Epithelial cell of proximal tubule (primary cell): ENCODE results near the gene DLGAP3. TPM values are rescaled to one million over a fixed set of nuclear protein-coding genes. Genes with fewer than 3 reads are reported as not detected.
"Not testable (repeated sequence)": the region's sequence is repeated elsewhere in the genome, so short reads cannot be mapped to it uniquely, and the experiment has no call there.

Experiments
- DNase-seq: peaks from one replicate; pipeline ENCODE4 v3.0.0-alpha.2; 2011; ENCODE audit warnings: low read depth
- H3K4me3 ChIP-seq: 2 replicates; pipeline ENCODE4 v1.5.1; 2011; ENCODE audit warnings: low read depth, mild to moderate bottlenecking, low read length
- total RNA-seq: library from RNA; depleted of rRNA; stranded (reverse); fragments of >200 nt; gene quantifications from 2 replicates; pipeline ENCODE4 v1.2.3, GENCODE V29; 2015
- TF ChIP-seq, protein P1 (sequence below): conservative IDR thresholded peaks from 2 replicates; pipeline ENCODE4 v1.5.1; 2012; ENCODE audit warnings: low read depth, mild to moderate bottlenecking, low read length

DLGAP3 gene
- total RNA-seq, 1 donor from 2014 or later: 0.81 TPM

DNA sequence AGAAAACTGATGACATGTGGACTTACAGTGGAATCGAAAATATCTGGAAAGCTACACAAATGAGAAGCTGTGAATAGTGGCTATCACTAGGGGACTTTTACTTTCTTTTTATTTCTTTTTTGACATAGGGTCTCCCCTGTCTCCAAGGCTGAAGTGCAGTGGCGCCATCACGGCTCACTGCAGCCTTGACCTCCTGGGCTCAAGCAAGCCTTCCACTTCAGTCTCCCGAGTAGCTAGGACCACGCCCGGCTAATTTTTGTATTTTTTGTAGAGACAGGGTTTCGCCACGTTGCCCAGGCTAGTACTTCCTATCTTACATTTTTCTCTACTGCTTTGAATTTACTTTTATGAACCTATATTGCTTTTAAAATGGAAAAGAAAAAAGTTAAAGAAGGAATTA, 45.2 kb upstream of the DLGAP3 start:
- H3K4me3 ChIP-seq: no peak overlapping the region
- no peak for DNase-seq
- TF ChIP-seq, protein P1, sequence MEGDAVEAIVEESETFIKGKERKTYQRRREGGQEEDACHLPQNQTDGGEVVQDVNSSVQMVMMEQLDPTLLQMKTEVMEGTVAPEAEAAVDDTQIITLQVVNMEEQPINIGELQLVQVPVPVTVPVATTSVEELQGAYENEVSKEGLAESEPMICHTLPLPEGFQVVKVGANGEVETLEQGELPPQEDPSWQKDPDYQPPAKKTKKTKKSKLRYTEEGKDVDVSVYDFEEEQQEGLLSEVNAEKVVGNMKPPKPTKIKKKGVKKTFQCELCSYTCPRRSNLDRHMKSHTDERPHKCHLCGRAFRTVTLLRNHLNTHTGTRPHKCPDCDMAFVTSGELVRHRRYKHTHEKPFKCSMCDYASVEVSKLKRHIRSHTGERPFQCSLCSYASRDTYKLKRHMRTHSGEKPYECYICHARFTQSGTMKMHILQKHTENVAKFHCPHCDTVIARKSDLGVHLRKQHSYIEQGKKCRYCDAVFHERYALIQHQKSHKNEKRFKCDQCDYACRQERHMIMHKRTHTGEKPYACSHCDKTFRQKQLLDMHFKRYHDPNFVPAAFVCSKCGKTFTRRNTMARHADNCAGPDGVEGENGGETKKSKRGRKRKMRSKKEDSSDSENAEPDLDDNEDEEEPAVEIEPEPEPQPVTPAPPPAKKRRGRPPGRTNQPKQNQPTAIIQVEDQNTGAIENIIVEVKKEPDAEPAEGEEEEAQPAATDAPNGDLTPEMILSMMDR: no peak

DNA sequence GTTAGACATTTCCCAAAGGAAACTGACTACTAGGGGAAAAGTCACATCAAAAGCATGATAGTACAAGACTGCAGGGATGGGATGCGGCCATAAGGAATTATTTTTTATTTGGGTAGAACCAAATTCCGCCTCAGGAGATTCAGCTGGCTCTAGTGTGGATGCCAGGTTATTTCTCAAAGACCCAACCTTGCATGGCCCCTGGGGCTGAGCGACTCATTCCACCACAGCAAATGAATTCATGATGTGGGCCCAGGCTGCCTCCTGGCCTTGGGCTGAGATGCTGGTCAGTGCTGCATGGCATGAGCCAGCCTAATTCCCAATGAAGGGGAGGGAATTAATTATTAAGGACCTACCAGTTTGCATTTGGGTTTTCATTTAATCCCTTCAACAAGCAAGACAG, 43.9 kb upstream of the DLGAP3 start:
- TF ChIP-seq, protein P1: no peak
- H3K4me3 ChIP-seq: no peak overlapping the region
- DNase-seq: no peak

DNA sequence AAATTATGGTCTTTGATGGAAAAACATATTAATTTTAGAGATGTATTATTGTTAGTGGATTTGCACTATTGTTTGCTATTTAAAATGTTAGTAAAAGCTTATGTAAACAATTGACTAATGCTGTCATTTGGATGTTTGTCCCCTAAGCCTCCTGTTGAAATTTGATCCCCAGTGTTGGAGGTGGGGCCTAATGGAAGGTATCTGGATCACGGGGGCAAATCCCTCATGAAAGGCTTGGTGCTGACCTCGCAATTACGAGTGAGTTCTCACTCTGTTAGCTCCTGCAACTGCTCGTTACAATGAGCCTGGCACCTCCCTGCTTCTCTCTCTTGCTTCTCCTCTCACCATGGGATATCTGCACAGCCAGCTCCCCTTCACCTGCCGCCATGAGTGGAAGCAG, 41.4 kb upstream of the DLGAP3 start:
- DNase-seq: no peak
- no peak overlapping the region for H3K4me3 ChIP-seq

DNA sequence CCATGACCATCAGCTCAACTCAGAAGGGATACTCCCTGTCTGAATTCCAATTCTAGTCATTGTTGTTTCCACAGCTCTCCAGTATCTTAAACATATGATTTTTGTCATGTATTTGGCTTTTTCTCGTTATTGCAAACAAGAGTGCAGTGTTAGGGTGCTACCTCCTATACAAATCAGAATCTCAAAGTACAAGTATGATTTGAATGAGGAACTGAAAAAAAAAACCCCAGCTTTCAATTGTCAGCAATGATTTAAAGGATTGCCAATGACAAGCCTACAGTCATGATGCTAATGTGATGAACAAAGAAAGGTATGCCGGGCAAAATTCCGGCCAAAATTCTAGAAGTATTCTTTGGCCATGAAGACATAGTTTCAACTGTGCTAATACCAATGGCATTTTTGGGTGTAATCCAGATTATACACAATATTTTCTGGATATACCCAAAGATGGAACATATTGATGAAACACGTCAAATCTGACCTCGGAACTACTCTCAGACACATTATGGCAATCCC, 40.8 kb upstream of the DLGAP3 start:
- TF ChIP-seq, protein P1: no peak
- DNase-seq: no peak
- no peak overlapping the region for H3K4me3 ChIP-seq

More for the DNA sequence above, 41.4 kb upstream of the DLGAP3 start:
- TF ChIP-seq, protein P1: no peak

DNA sequence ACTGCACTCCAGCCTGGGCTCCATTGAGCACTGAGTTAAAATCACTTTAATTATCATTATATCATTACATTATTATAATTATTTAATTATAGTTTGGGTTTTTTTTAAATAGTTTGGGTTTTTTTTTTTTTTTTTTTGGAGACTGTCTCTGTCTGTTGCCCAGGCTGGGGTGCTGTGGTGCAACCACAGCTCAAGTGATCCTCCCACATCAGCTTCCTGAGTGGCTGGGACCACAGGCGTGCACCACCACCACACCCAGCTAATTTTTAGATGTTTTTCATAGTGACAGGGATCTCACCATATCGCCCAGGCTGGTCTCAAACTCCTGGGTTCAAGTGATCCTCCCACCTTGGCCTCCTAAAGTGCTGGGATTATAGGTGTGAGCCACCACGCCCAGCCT, 38.8 kb upstream of the DLGAP3 start:
- not testable (repeated sequence) for DNase-seq, H3K4me3 ChIP-seq

DNA sequence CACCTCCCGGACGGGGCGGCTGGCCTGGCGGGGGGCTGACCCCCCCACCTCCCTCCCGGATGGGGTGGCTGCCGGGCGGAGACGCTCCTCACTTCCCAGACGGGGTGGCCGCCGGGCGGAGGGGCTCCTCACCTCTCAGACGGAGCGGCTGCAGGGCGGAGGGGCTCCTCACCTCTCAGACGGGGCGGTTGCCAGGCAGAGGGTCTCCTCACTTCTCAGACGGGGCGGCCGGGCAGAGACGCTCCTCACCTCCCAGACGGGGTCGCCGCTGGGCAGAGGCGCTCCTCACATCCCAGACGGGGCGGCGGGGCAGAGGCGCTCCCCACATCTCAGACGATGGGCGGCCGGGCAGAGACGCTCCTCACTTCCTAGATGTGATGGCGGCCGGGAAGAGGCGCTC, 38.2 kb upstream of the DLGAP3 start:
- H3K4me3 ChIP-seq, DNase-seq: not testable (repeated sequence)

DNA sequence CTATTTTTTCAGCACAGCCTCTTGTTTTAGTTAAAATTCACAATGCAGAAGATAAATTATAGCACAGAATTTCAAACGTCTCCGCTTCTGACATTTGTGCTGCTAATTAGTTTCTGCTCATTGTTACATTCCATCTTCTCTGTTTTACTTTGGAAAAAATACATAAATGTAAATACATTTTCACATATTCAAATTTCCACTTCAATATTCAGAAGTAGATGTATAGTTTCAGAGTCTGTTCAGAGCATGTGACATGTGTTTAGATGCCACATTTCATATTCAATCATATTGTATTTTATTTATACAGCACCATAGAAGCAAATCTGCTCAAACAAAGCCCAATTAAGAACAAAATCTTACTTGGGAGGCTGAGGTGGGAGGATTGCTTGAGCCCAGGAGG, 36.1 kb upstream of the DLGAP3 start:
- TF ChIP-seq, protein P1: no peak
- no peak for DNase-seq
- no peak overlapping the region for H3K4me3 ChIP-seq

DNA sequence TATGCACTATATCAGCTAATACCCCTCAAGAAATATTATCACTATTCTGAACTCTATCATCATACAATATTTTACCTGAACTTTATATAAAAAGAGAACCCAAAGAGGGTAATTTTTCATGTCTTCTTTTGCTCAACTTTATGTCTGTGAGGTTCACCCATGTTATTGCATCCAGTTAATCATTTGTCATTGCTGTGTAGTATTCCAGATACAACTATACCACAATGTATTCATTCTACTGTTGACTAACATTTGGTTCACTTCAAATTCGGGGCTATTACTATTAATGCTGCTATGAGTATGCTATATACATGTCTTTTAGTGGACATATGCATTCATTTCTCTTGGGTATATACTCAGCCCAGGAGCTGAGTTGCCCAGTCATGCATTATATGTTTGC, 21.0 kb upstream of the DLGAP3 start:
- TF ChIP-seq, protein P1: no peak
- H3K4me3 ChIP-seq: no peak overlapping the region
- DNase-seq: no peak

DNA sequence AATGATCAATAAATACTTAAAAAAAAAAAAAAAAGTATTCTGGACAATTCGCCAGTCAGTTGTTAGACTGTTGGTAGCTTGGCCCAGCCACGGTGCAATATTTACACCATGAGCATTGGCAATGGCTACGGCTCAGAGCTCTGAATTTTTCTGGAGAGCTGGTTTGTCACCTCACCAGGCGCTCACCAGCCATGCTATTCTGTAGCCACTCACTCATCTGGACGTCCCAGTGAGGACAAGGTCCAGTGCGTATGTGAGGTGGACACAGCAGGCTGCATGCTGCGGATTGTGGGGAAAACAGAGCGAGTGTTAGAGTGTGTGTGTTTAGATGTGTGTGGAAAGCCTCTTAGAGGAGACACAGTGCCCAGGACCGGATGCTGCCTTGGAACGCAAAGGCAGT, 19.3 kb upstream of the DLGAP3 start:
- not testable (repeated sequence) for H3K4me3 ChIP-seq, DNase-seq

DNA sequence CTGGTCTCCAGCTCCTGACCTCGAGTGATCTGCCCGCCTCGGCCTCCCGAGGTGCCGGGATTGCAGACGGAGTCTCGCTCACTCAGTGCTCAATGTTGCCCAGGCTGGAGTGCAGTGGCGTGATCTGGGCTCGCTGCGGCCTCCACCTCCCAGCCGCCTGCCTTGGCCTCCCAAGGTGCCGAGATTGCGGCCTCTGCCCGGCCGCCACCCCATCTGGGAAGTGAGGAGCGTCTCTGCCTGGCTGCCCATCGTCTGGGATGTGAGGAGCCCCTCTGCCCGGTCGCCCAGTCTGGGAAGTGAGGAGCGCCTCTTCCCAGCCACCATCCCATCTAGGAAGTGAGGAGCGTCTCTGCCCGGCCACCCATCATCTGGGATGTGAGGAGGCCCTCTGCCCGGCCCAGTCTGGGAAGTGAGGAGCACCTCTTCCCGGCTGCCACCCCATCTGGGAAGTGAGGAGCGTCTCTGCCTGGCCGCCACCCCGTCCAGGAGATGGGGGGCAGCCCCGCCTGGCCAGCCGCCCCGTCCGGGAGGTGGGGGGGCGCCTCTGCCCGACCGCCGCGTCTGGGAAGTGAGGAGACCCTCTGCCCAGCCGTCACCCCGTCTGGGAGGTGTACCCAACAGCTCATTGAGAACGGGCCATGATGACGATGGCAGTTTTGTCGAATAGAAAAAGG, 18.3 kb upstream of the DLGAP3 start:
- not testable (repeated sequence) for DNase-seq, H3K4me3 ChIP-seq
